ENCODE measurements around the gene FUT8. TPM values are rescaled to one million over a fixed set of nuclear protein-coding genes. Genes with fewer than 3 reads are reported as not detected.

Gene FUT8
- total and polyA plus RNA-seq, 2 of the 8 experiments (the other 6 are each of a cell fraction or from before 2014, with no cell fraction given), result 10.5 to 25.1 TPM

DNA sequence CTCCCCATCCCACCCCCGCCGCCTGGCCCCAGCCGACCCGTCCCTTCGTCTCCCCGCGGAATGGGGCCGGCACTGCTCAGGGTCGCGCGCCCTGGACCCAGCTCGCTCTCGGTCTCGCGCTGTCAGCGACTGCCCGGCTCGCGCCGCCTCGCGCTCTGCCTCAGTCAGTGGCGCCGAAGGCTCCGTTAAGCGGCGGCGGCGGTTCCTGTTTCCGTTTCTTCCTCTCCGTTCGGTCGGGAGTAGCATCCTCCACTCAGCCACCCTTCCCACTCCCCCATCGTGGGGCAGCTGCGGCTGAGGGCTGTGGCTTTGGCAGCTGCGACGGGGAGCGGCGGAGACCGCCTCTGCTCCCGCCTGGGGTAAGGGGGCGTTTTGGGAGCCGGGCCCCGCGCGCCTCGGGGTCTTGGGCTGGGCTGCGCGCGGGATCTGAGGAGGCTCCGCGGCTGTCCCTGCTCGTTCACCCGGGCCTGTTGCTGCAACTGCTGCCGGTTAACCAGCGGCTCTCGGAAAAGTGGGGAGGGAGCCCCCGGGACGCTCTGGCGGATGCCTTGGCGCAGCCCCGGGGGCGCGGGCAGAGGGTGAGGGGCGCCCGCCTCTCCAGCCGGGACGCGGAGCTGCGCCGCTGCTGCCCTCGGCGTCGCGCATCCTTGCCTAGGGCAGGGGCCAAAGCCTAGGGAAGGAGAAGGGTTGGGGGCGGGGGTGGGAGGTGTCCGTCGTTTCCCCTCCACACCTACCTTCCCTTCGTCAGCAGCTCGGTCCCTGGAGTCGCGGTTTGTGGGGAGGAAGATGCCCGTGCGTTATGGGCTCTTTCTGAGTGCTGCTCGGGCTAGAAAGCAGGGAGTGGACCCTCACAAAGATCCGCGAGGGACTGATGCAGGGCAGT, 567 bp downstream of the FUT8 start (continued):
- TF ChIP-seq BACH1 (IDR thresholded peaks at IDR 0.05; ENCODE audit: low read length) (no peak), PHF8 (conservative IDR thresholded peaks at IDR 0.05; ENCODE audit: low read depth, low read length) (peak; percentile 47), SAP30 (IDR thresholded peaks at IDR 0.05; ENCODE audit: insufficient read depth, insufficient replicate concordance, low read length) (no peak), EP300 (IDR thresholded peaks at IDR 0.05; ENCODE audit: borderline replicate concordance in 1 of 2, low read depth in 2 of 2, low read length in 2 of 2) (no peak), FOSL1 (IDR thresholded peaks at IDR 0.05; ENCODE audit: insufficient read depth, low read depth, low read length) (no peak), SIX5 (IDR thresholded peaks at IDR 0.05; ENCODE audit: low read depth, low read length) (no peak), YY1 (IDR thresholded peaks at IDR 0.05; ENCODE audit: low read depth, low read length) (no peak), BCL11A (IDR thresholded peaks at IDR 0.05; ENCODE audit: low read depth in 2 of 2, low read length in 2 of 2) (no peak), KDM1A (IDR thresholded peaks at IDR 0.05; ENCODE audit: borderline replicate concordance, low read length) (no peak), MAFK (IDR thresholded peaks at IDR 0.05; ENCODE audit: low read depth, low read length) (no peak), RFX5 (IDR thresholded peaks at IDR 0.05; ENCODE audit: borderline replicate concordance, low read depth, low read length) (no peak), RAD21 (IDR thresholded peaks at IDR 0.05 in 1 of 2, conservative IDR thresholded peaks at IDR 0.05 in 1 of 2; ENCODE audit: low read depth in 2 of 2, low read length in 2 of 2) (peak in 1 of 2 experiments; percentile 4; a peak in 1 of 4 replicates)
- TF ChIP-seq, protein P1, sequence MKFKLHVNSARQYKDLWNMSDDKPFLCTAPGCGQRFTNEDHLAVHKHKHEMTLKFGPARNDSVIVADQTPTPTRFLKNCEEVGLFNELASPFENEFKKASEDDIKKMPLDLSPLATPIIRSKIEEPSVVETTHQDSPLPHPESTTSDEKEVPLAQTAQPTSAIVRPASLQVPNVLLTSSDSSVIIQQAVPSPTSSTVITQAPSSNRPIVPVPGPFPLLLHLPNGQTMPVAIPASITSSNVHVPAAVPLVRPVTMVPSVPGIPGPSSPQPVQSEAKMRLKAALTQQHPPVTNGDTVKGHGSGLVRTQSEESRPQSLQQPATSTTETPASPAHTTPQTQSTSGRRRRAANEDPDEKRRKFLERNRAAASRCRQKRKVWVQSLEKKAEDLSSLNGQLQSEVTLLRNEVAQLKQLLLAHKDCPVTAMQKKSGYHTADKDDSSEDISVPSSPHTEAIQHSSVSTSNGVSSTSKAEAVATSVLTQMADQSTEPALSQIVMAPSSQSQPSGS (IDR thresholded peaks at IDR 0.05; ENCODE audit: low read length), result no peak

Data from H1 (cell line).